GM21367 (cell line): ENCODE data around the gene UST.

Experiments
- ATAC-seq: cut with Tn5 transposase; IDR thresholded peaks from one replicate; pipeline ENCODE4 v1.9.1; 2021; ENCODE audit not compliant: unreplicated experiment

Gene UST

DNA sequence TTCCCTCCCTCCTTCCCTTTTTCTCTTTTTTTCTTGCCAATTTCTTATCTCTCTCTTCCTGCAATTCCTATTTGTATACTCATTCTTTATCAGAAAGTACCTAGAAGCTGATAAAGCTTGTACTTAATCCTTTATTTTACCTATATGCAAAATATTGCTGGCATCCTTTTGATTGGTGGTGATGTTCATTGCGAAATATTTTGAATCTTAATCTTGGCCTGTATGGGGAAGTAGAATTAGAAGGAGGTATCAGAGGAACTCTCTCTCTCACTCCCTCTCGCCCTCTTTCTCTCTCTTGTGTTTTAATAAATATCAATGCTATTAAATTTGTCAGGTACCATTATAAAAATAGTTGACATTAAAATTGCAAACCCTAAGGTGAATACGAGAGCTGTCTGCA is 52.8 kb downstream of the UST start:
- no peak for ATAC-seq

GRCh38 chr6:148800536-148800935 is 53.7 kb downstream of the UST start:
- ATAC-seq: no peak

DNA sequence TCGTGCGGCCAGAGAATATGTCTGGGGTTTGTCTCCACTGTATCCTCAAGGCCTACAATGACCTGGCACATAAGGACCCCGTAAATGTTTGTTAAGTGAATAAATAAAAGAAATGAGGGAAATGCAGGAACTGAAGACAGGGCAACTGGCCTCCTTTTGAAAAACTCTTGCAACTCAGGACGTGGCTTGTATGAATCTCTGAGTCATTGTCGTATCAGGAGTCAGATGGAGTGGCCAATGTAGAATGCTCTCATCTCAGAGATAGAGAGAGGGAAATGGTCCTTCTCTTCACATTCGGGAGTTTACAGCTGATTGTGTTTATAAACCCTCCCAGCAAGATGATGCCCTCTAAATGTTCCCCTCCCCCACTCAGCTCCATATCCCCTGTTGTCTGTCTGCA is 57.1 kb downstream of the UST start:
- no peak for ATAC-seq

DNA sequence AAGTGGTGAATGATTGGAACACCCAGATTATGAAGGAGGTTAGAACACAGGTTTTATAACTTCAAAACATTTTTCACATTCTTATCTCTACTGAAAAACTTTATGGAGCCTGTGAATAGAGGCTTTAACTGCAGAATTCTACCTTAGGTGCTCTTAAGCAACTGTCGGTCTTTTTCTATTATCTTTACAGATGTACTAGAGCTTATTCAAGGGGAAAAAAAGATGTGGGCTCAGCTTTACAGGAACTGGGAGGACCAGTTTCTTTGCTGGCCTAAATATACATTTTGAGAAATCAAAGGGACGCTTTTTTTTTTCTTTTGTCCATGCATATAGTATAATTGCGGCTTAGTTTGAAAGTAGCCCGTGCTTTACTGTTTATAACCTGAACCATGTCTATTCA is 58.9 kb downstream of the UST start:
- no peak for ATAC-seq

DNA sequence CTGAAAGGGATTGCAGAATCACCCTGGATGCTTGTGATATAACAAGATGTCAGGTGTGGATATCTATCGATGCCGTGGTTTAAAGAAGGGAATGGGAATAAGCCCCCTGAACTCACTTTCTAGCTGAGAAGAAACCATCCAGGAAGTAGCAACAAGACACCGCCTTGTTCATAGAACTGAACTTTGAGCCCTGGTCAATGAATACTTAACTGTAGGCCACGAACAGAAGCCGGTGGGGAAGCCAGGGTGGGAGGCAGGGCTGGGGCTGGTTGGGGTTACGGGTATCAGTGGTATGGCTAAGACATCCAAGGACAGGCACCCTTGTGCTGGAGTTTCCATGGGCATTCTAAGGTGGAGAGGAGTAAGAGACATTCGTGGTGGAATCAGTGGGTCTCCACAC is 61.0 kb downstream of the UST start:
- no peak for ATAC-seq

DNA sequence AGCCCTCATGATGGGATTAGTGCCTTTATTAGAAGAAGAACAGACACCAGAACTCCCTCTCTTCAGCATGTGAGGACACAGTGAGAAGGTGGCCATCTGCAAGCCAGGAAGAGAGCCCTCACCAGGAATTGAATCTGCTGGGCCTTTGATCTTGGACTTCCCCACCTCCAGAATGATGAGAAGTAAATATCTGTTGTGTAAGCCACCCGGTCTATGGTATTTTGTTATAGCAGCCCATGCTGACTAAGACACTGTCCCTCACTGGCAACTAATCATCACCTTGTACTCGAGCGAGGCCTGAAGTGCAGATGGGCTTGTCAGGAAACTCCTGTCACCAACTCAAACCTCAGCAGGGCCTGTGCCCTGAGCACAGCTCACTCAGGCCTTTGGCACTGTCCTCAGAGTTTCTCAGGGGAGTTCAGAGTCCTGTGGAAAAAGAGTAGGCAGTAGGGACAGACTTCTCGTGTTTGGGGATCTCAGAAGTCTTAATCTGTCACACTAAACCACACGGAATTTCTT is 62.0 kb downstream of the UST start:
- no peak for ATAC-seq

- ATAC-seq: no peak
Measured at GRCh38 chr6:148811459-148811858, 64.6 kb downstream of the UST start.

DNA sequence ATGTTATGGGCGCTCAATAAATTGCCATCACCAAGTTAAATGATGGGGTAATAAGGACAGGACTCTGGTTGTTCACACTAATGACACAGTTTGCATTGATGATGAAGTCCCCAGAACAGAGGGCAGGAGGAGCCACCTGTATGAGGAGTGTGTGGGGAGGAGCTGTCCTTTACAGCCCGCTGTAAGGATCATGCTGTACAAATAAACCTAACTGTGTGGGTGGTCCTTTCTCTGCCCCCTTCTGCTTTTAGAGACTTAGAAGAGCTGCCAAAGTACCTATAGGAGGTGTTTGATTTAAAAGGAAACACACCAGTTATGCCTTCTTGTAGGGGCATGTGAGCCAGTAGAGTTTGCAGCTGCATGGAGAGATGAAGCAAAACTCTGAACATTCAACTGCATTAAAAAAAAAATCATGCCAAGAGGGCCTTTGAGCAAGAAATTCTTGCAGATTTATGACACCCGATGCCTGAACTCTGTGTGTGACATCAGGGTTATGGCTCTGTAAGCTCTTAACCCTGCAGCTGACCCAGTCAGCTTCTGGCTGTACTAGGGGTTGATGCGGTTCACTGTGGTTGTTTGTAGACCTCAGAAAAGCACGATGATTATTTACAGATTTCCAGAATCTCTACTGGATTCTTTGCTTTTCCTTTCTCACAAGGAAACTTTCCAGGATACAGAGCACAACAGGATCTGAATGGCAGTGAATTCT is 67.4 kb downstream of the UST start:
- ATAC-seq: no peak

- ATAC-seq: no peak
Measured at GRCh38 chr6:148814869-148815268, 68.0 kb downstream of the UST start.

GRCh38 chr6:148816117-148816516 is 69.3 kb downstream of the UST start:
- ATAC-seq: no peak

DNA sequence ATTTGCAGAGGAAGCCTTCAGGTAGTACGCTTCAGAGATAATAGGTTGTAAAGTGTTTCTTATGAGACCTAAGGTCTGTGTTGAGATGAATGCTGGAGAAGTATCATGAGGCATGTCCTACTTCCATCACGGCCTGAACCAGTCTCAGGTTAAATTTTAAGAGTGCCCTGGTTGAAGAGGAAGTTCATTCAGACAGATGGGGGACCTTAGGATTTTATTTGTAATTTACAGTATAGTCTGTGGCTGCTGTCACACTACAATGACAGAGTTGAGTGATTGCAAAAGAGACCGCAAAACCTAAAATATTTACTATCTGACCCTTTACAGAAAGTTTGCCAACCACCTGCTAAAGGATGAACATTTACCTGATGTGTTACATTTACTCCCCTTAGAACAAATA is 70.9 kb downstream of the UST start:
- ATAC-seq: no peak

DNA sequence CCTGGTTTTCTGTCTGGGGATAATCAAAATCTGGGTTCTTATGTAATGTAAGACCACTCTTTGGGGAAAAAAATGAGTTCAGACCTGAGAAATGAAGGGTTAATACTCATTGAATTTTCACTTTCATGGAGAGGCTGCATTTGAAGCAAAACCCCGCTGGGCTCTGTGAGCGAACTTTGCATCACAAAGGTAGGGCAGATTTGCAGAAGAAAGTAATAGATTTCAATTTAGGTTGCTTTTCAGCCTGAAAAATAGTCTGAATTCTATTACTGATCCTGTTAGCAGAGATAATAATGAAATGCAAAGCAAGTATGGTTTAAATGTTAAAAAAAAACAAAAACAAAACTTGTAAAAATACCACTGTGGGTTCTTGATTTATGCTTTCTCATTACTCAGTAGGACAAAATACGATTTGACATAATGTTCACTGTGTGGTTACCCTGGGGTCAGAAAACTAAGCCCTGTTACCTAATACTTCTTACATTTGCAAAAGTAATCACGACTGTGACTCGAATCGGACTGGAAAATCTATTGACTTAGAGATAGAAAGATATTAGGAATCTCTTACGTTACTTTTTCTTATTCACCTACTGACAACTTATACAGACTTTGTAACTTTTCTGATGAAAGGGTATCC is 72.2 kb downstream of the UST start:
- ATAC-seq: no peak

DNA sequence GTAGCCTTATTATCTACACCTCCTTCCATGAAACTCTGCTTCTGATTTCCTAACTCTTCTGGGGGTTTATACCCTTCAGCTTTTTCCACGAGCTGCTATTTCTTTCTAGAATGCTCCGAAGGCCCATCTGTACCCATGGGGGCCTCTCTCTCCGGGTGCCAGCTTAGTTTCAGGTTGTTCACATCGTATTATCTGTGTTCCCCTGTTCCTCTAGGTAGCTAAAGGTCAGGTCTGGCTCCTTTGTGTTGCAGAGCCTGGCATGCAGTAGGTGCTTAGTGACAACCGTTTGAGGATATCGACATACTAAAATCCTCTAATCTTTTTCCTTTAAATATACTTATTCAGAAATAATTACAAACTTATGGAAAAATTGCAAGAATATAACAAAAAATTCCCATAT is 73.0 kb downstream of the UST start:
- no peak for ATAC-seq

GRCh38 chr6:148822819-148823218 is 76.0 kb downstream of the UST start:
- no peak for ATAC-seq

DNA sequence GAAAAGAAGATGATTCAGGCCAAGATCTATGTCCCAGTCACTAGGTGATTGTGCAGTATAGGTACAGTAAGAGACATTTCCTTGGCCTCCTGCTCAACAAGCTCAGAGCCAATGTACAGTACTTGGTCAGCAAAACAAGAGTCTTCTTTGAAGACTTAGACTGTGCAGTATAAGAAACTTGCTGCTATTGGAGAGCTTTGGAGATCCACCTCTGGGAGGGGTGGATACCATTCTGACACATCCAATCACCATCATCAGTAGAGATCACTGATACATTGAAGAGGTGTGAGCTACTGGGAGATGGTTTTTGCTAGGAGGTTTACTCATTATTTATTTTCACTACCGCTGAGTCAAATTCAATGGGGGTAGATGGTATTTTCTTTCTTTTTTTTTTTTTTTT is 77.5 kb downstream of the UST start:
- ATAC-seq: no peak

- ATAC-seq: no peak
Measured at GRCh38 chr6:148824960-148825359, 78.1 kb downstream of the UST start.

GRCh38 chr6:148825492-148825891 is 78.7 kb downstream of the UST start:
- no peak for ATAC-seq

GRCh38 chr6:148827416-148828045 is 80.7 kb downstream of the UST start:
- ATAC-seq: no peak

GRCh38 chr6:148828047-148828446 is 81.2 kb downstream of the UST start:
- no peak for ATAC-seq

DNA sequence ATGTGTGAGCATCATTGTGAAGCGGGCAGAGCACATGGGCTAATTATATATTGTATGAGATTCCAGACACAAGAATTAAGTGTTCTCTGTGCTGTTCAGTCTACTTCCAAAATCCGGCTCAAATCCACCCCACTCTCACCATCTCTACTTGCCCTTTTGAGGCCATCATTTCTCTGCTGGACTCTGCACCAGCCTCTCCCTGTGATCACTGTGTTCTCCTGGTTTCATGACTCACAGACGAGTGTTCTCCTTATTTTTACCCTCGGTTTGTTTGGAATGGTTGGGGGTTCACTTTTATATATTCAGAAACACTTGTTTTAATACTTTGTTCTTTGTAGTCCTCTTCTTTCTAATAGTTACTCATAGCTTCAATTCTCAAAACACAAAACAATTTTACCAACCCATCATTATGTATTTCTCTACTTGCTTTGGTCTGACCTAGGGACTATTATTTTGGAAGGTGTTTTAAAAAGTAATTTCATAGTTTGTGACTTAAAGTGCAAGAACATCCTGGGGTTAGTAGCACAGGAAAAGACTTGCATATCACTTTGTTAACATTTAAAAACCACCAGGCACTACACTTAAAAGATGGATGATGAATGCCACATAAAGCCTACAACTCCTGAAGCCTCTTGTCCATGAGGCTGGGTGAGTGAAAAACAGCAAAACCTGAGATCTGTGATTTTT is 82.7 kb downstream of the UST start:
- ATAC-seq: no peak

- no peak for ATAC-seq
Measured at GRCh38 chr6:148830614-148831013, 83.8 kb downstream of the UST start.

- no peak for ATAC-seq
Measured at GRCh38 chr6:148831064-148831463, 84.2 kb downstream of the UST start.
